IgD-negative memory B cell (primary cell): Measurements from ENCODE around the gene DLGAP1. TPM values are rescaled to one million over a fixed set of nuclear protein-coding genes. Genes with fewer than 3 reads are reported as not detected.
"Not testable (repeated sequence)": the region's sequence is repeated elsewhere in the genome, so short reads cannot be mapped to it uniquely, and the experiment has no call there.

Experiments used
- H3K27ac Mint-ChIP-seq, 3 donors: one replicate each; pipeline ENCODE4 v1.8.0; 2020 to 2022; ENCODE audit warnings: mild to moderate bottlenecking in 3 of 3, mixed read lengths in 3 of 3, moderate library complexity in 1 of 3
- H3K27me3 Mint-ChIP-seq: one replicate; pipeline ENCODE4 v1.8.0; 2021; ENCODE audit warnings: mixed read lengths
- H3K36me3 Mint-ChIP-seq: one replicate; pipeline ENCODE4 v1.8.0; 2020; ENCODE audit warnings: mild to moderate bottlenecking, mixed read lengths
- H3K4me1 Mint-ChIP-seq, 3 donors: one replicate each; pipeline ENCODE4 v1.8.0; 2020 to 2022; ENCODE audit warnings: mixed read lengths in 3 of 3, mild to moderate bottlenecking in 1 of 3
- H3K4me3 Mint-ChIP-seq, 4 donors: one replicate each; pipeline ENCODE4 v1.8.0; 2020 to 2022; ENCODE audit warnings: mild to moderate bottlenecking in 4 of 4, mixed read lengths in 4 of 4, moderate library complexity in 3 of 4
- H3K9me3 Mint-ChIP-seq, 3 donors: one replicate each; pipeline ENCODE4 v1.8.0; 2020 to 2021; ENCODE audit warnings: mixed read lengths in 3 of 3, mild to moderate bottlenecking in 1 of 3
- polyA plus RNA-seq: library from polyadenylated mRNA; unstranded; fragments of 300-500 nt; fragmentation: Illumina TruSeq; gene quantifications from one replicate; pipeline ENCODE4 v1.2.3, GENCODE V29; 2021

Gene DLGAP1
- polyA plus RNA-seq, 1 donor from 2014 or later, result not detected

DNA sequence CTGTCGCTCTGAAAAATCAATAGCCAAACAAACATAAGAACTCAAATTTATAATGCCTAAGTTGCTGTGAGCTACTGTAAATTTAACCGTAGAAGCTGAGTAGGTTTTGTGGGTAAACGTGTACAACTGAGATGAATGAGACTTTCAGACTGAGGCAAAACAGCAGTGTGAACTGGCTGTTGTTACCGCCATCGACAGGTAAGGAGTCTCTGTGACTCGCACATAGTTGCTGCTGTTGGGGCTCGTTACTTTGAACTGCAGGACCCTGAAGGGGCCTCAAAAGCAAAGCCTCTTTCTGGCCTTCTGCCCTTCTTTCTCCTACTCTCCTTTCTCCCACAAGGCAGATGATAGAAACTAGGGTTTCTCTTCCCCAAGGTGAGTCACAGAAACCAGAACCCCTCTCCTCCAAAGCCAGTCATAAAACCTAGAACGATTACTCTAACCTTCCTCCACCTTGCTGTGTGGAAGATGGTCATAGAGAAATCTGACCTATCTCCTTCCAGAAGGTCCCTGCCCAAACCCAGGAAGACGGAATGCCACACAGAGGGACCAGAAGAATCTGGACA, 101.2 kb downstream of the DLGAP1 start:
- H3K27me3 Mint-ChIP-seq, result no peaks in the 10 kb centered on the region
- peaks cover 5 to 8% (median 6%) of the 10 kb centered on the region in 3 donors for H3K9me3 Mint-ChIP-seq
- H3K27ac Mint-ChIP-seq, result no peak overlapping the region
- peaks cover 2% of the 10 kb centered on the region for H3K36me3 Mint-ChIP-seq
- H3K4me1 Mint-ChIP-seq, result no peaks in the 10 kb centered on the region
- no peak overlapping the region for H3K4me3 Mint-ChIP-seq

DNA sequence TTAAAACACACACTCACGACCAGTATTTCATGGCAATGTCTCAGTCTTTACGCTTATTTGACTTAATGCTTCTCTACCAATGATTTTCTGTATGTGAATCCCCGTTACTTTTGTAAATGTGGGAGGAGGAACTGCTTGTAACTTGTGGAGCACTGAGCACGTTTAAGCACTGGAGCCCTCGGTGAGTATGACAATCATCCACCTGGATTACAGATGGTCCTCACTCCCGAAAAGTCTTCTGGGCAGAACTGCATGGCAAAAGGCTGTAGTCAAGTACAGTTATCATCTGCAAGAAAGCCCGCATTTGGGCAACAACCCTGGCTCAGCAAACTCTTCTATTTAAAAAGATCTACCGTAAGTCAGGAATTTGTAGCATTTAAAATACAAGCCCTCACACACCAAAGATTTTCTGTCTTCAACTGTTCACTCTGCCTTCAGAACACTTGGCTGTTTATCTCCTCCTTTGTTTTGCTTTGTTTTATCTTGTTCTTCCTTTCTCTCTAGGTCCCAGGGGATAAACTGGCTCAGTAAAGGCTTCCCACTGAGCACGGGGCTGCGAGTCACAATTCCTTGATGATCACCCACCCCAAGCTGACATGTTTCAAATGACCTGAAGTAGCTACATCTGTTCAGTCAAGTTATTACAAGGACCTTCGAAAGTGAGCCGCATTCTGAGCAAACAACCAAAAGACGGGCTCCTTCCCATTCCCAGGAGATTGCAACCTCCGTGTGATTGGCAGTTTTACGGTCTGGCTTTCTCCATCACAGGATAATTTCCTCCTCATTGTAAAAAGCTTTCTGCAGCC, 102.2 kb downstream of the DLGAP1 start:
- no peak overlapping the region for H3K27ac Mint-ChIP-seq
- no peak overlapping the region for H3K4me3 Mint-ChIP-seq
- no peaks in the 10 kb centered on the region for H3K27me3 Mint-ChIP-seq
- H3K36me3 Mint-ChIP-seq, result peaks cover 2% of the 10 kb centered on the region
- peaks cover 5 to 12% (median 6%) of the 10 kb centered on the region in 3 donors for H3K9me3 Mint-ChIP-seq
- H3K4me1 Mint-ChIP-seq, result no peaks in the 10 kb centered on the region

DNA sequence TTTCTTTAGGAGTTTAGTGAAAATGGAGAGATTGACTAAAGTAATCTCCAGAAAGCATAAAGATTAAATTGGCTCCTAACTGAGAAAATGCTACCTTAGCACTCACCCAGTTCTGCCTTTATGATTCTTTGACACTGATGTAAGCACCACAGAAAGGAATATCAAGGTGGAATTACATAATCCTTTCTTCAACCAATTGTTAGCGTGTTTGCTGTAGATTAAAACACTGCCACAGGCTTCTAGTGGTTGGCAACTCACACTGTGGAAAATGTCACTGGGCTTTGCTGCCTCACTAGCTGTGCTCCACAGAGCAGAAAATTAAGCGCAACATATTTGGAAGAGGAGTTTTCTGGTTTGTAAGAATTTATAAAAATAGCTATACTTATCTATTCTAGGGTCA, 104.1 kb downstream of the DLGAP1 start:
- Mint-ChIP-seq H3K4me3 (no peak overlapping the region), H3K27me3 (no peaks in the 10 kb centered on the region), H3K27ac (no peak overlapping the region), H3K9me3 (peaks cover 3 to 9% (median 4%) of the 10 kb centered on the region in 3 donors), H3K36me3 (peaks cover 2% of the 10 kb centered on the region), H3K4me1 (no peaks in the 10 kb centered on the region)

DNA sequence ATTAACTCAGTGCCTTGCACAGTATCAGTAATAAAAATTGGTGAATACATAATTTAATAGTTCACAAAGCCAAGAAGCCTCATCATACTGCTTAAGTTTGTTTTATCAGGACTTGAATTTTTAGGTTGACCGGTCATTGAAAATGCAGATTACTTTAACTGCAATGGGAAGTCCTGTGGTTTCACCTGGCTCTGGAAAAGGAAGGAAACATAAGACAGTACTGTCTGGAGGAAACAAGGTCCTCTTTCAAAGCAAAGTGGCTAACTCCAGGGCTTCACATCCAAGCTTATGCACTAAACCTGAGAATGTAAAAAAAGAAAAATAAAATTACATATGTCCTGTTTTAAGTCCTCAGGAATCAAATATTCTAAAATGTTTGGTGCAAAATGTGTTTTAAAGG, 119.7 kb downstream of the DLGAP1 start:
- Mint-ChIP-seq H3K27me3 (no peaks in the 10 kb centered on the region), H3K27ac (no peak overlapping the region), H3K4me3 (no peak overlapping the region), H3K4me1 (no peaks in the 10 kb centered on the region), H3K36me3 (no peaks in the 10 kb centered on the region), H3K9me3 (peaks cover 0 to 10% (median 3%) of the 10 kb centered on the region in 3 donors)

DNA sequence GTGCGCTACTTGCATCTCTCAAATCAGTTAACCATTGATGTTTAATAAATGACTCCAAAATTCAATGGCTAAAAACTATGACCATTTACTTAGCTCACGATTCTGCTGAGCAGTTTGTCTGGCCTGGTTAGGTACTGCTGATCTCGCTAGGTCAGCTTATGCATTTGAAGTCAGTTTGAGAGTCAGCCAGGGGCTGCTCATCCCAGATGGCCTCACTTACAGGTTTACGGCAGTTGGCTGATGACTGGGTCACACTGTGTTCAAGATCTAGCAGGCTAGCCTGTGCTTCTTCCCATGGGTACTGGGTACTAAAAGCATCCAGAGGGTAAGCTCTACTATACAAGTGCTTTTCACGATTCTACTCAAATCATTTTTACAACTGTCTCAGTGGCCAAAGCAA, 122.1 kb downstream of the DLGAP1 start:
- no peak overlapping the region for H3K27ac Mint-ChIP-seq
- H3K9me3 Mint-ChIP-seq, result peaks cover under 1 to 10% (median 3%) of the 10 kb centered on the region in 3 donors
- H3K36me3 Mint-ChIP-seq, result no peaks in the 10 kb centered on the region
- no peak overlapping the region for H3K4me3 Mint-ChIP-seq
- no peaks in the 10 kb centered on the region for H3K27me3 Mint-ChIP-seq
- no peaks in the 10 kb centered on the region for H3K4me1 Mint-ChIP-seq

DNA sequence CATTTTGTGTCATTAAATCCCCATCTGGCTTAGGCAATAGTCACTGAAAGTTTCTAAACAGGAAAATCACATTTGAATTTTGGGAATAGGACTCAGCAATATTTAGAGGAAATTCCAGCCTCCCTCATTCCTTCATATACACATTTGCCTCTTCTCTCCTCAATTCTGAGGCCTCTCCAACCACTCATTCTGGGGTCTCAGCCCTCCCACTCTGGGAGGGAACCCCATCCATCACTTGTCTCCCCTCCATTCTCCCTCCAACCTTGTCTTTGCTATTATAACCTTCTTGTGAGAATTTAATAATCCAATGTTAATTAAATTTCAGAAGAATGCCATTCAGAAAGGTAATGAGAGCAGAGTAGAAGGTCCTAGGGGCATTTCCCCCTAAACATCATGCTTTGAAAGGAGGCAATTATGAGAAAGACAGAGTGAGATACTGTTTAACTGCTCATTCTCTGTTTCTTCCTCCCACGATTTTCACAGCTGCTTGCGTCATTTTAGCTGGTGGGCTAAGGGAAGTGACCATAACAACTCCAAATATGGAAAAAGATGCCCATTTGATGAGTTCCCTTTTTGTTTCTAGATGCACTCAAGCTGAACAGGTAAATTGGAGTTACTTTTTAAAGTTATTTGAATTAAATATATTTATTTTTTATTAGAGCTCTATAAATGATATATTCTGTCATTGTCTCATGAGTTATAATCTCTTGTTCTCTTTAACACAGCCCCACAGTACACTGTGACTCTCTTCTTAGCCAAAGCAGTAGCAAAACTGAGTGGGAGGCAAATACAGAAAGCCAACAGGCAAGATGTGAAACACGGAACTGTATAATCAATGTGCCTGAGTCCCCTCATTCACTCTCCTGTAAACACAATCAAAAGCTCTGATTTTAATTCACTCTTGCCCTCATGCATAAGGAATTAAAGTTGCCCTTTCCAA, 135.1 kb downstream of the DLGAP1 start:
- no peak overlapping the region for H3K27ac Mint-ChIP-seq
- peaks cover 0 to 12% (median 1%) of the 10 kb centered on the region in 3 donors for H3K9me3 Mint-ChIP-seq
- no peak overlapping the region for H3K4me3 Mint-ChIP-seq
- H3K27me3 Mint-ChIP-seq, result no peaks in the 10 kb centered on the region
- H3K4me1 Mint-ChIP-seq, result no peaks in the 10 kb centered on the region
- no peaks in the 10 kb centered on the region for H3K36me3 Mint-ChIP-seq

DNA sequence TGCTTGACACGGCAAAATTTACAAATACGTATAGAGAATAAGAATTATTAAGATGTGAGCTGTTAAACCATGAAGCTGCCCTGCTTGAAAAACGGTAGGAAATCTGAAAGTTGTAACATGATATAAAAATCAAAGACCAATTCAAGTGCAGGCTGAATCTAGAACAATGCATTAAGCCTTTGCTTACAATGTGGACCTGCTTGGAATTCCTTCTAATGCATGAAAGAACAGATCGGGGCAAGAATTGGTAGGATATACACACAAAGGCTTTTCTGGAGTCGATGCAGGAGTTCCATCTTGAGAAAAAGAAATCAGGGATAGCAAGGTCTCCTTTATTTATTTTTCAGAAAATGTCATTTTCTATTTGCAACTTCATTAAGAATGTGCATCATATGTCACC, 136.8 kb downstream of the DLGAP1 start:
- no peaks in the 10 kb centered on the region for H3K36me3 Mint-ChIP-seq
- no peaks in the 10 kb centered on the region for H3K4me1 Mint-ChIP-seq
- H3K27ac Mint-ChIP-seq, result no peak overlapping the region
- H3K9me3 Mint-ChIP-seq, result peaks cover 0 to 1% (median 0%) of the 10 kb centered on the region in 3 donors
- no peaks in the 10 kb centered on the region for H3K27me3 Mint-ChIP-seq
- no peak overlapping the region for H3K4me3 Mint-ChIP-seq

DNA sequence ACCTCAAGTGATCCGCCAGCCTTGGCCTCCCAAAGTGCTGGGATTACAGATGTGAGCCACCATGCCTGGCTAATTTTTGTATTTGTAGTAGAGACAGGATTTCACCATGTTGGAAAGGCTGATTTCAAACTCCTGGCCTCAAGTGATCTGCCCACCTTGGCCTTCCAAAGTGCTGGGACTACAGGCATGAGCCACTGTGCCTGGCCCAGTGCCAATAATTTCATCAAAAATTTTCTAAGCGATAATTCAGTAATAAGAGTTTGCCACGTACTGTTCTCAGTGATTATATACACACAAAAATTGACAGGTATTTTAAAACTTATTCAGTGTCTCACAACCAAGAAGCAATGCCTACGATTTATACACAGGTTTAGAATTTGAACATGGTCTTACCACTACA, 143.2 kb downstream of the DLGAP1 start:
- not testable (repeated sequence) for H3K27ac Mint-ChIP-seq, H3K27me3 Mint-ChIP-seq

DNA sequence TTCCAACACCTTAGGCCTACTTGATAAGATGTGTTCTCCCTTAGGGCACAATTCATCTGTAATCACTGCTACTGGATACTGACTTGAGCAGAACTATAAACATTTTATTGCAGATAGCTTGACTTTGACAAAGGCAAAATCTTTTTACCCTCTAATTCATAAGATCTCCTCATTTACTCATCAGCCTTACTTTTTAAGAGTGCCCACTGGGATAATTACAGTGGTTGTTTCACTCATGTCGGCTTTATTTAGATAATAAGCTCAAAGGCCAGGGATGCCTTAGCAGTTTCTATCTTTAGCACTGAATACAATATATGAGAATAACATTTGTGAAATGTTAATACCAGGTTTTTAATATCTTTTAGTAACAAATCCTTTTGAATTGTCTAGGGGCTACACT, 144.0 kb downstream of the DLGAP1 start:
- no peaks in the 10 kb centered on the region for H3K27me3 Mint-ChIP-seq
- no peak overlapping the region for H3K4me3 Mint-ChIP-seq

More for the DNA sequence above, 143.2 kb downstream of the DLGAP1 start:
- H3K36me3 Mint-ChIP-seq, H3K4me3 Mint-ChIP-seq, H3K4me1 Mint-ChIP-seq: not testable (repeated sequence)
- peaks cover 0 to 10% (median 4%) of the 10 kb centered on the region in 3 donors for H3K9me3 Mint-ChIP-seq

DNA sequence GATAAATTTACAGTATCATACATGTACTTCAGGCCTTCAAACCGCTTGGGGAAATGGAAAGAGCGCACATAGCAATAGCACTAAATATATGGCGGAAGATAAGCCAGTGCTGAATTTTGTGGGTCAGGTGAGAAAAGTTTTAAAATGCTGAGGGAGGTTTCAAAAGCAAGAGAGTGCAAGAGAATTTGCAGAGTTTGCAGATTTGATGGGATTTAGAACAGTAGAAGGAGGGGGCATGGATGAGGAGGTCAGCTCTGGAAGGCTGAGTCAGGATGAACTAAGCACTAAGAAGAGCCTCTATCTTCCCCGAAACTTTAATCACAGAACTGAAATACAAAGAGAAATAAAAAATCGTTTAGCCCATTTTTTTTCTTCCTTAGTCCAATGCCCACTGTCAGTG, 145.9 kb downstream of the DLGAP1 start:
- H3K27ac Mint-ChIP-seq, result no peak overlapping the region
- H3K9me3 Mint-ChIP-seq, result peaks cover 0 to 10% (median 4%) of the 10 kb centered on the region in 3 donors
- no peak overlapping the region for H3K4me3 Mint-ChIP-seq
- H3K4me1 Mint-ChIP-seq, result no peaks in the 10 kb centered on the region
- no peaks in the 10 kb centered on the region for H3K27me3 Mint-ChIP-seq
- H3K36me3 Mint-ChIP-seq, result no peaks in the 10 kb centered on the region

More for the DNA sequence above, 144.0 kb downstream of the DLGAP1 start:
- H3K9me3 Mint-ChIP-seq, result peaks cover 0 to 10% (median 4%) of the 10 kb centered on the region in 3 donors
- no peaks in the 10 kb centered on the region for H3K36me3 Mint-ChIP-seq
- H3K27ac Mint-ChIP-seq, result no peak overlapping the region
- no peaks in the 10 kb centered on the region for H3K4me1 Mint-ChIP-seq

DNA sequence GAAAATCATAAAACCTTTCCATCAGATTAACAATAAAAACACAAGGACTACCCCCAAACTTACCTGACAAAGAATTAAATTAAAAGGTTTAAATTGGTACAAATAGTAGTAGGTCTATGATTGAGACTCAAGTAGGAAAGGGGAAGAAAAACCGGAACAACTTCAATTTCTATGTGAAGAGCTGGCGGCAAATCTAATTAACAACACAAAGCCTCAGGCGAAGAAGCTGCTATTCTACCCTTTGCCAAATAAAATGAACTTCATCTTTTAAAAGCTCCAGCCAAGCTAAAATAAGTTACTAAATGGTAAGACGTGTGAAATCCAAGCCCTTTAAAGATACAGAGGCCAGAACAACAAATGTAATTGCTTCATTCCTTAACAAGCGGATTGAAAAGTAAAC, 146.5 kb downstream of the DLGAP1 start:
- Mint-ChIP-seq H3K27ac (no peak overlapping the region), H3K4me1 (no peaks in the 10 kb centered on the region), H3K36me3 (no peaks in the 10 kb centered on the region), H3K9me3 (peaks cover 0 to 10% (median 4%) of the 10 kb centered on the region in 3 donors), H3K4me3 (no peak overlapping the region), H3K27me3 (no peaks in the 10 kb centered on the region)

DNA sequence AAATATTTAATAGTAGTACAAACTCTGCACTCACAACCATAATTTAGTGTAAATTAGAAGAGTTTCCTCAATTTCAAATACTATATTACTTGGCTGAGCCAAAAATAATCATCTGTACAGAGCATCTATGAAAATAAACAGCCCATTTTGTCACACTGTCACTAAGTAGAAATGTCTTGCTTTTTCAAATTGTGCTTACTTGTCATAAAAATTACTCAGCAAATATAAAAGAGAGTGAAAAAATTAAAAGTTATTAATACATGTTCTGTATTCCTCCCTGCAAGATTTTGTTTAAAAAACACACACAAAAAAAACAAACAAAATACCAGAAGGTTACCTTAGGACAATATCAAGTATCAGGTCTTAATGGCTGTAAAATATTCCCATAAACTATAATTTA, 155.7 kb downstream of the DLGAP1 start:
- Mint-ChIP-seq H3K9me3 (peaks cover 0 to 15% (median 4%) of the 10 kb centered on the region in 3 donors), H3K4me3 (no peak overlapping the region), H3K4me1 (no peaks in the 10 kb centered on the region), H3K27me3 (no peaks in the 10 kb centered on the region), H3K27ac (no peak overlapping the region), H3K36me3 (no peaks in the 10 kb centered on the region)

DNA sequence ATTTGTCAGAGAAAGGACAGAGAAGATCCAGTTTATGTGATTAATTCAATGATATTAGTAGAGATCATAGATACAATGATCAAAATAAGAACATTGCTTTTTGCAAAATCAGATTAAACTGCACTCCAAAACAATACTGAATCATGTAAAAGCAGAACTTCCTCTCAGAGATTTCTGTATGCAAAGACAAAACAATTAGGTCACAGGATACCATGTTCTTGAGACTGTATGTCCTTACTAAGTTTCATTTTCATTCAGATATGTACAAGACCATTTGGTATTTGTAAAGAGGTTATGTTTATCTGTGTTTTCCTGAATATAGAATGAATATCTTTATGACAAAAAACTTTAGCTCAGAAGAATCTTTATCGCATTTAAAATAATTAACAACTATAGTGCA, 161.8 kb downstream of the DLGAP1 start:
- H3K4me3 Mint-ChIP-seq, result no peak overlapping the region
- H3K4me1 Mint-ChIP-seq, result no peaks in the 10 kb centered on the region
- no peaks in the 10 kb centered on the region for H3K36me3 Mint-ChIP-seq
- no peak overlapping the region for H3K27ac Mint-ChIP-seq
- no peaks in the 10 kb centered on the region for H3K27me3 Mint-ChIP-seq
- peaks cover 3 to 8% (median 7%) of the 10 kb centered on the region in 3 donors for H3K9me3 Mint-ChIP-seq

DNA sequence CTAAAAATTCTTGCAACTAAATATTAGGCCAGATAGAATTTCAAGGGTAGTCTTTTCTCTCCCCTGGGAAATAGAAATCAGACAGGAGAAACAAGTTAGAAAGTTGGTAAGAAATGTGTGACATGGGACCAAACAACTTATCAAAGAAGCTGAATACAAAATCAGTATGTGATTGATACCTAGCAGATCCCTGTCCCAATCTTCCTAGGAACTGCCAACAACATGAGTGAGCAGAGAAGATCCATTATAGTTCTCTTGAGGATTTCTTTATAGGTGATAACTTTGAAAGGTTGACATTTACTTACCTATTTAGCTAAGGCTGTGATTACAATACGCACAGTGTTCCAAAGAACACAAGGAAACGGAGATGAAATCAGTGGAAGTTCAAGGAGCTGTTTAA, 162.4 kb downstream of the DLGAP1 start:
- Mint-ChIP-seq H3K9me3 (peaks cover 3 to 7% (median 5%) of the 10 kb centered on the region in 3 donors), H3K4me1 (no peaks in the 10 kb centered on the region), H3K27me3 (no peaks in the 10 kb centered on the region), H3K36me3 (no peaks in the 10 kb centered on the region), H3K27ac (no peak overlapping the region), H3K4me3 (no peak overlapping the region)

DNA sequence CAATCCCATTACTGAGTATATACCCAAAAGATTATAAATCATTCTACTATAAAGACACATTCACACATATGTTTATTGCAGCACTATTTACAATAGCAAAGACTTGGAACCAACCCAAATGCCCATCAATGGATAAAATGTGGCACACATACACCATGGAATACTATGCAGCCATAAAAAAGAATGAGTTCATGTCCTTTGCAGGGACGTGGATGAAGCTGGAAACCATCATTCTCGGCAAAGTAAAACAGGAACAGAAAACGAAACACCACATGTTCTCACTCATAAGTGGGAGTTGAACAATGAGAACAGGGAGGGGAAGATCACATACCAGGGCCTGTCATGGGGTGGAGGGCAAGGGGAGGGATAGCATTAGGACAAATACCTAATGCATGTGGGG, 167.8 kb downstream of the DLGAP1 start:
- not testable (repeated sequence) for H3K27me3 Mint-ChIP-seq, H3K36me3 Mint-ChIP-seq, H3K4me3 Mint-ChIP-seq, H3K9me3 Mint-ChIP-seq, H3K27ac Mint-ChIP-seq, H3K4me1 Mint-ChIP-seq
